ENCODE measurements around the gene PNPLA2.

Gene PNPLA2

DNA sequence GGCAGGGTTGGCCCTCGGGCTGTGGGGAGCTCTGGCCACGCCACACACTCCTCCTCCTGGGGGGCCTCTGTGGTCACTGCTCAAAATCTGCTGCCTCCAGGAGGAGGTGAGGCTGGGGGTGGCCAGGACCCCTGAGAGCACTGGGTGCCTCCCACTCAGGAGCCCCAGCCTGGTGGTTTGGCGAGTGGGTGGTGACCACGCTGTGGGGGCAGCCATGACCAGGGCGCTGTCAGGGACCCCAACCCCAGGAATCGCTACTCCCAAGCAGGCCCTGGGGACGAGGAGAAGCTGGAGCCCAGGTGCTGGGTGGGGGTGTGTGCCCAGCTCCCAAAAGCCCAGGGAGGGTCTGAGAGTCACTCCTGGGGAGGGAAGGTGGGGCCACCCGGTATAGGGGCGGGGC lies 54.1 kb downstream of the PNPLA2 start:
- Histone ChIP-seq H3K36me3 (ENCODE audit: insufficient read depth, low read length) (peaks cover under 1% of the 10 kb centered on the region; the same call in 1 of the 2 replicates), H3K9ac (ENCODE audit: low read length) (no peak overlapping the region), H3K79me2 (ENCODE audit: insufficient read depth, low read length) (no peaks in the 10 kb centered on the region), H3K4me2 (ENCODE audit: low read length) (no peak overlapping the region), H3F3A (ENCODE audit: insufficient read depth, low read length) (no peaks in the 10 kb centered on the region), H3K9me3 (ENCODE audit: low read length) (no peaks in the 10 kb centered on the region), H3K9me2 (ENCODE audit: low read depth, low read length) (no peaks in the 10 kb centered on the region), H2AFZ (ENCODE audit: low read length) (no peak overlapping the region), H3K27me3 (ENCODE audit: insufficient read depth, low read length) (no peaks in the 10 kb centered on the region; the same call in 1 of the 2 replicates), H3K27ac (ENCODE audit: low read depth, low read length, poor library complexity, severe bottlenecking) (no peak overlapping the region), H4K20me1 (ENCODE audit: insufficient read depth, low read length) (no peaks in the 10 kb centered on the region), H3K4me3 (ENCODE audit: low read depth, low read length, poor library complexity, severe bottlenecking) (no peak overlapping the region), H3K4me1 (ENCODE audit: insufficient read depth, low read length, severe bottlenecking) (no peaks in the 10 kb centered on the region)
- TF ChIP-seq, protein P1, sequence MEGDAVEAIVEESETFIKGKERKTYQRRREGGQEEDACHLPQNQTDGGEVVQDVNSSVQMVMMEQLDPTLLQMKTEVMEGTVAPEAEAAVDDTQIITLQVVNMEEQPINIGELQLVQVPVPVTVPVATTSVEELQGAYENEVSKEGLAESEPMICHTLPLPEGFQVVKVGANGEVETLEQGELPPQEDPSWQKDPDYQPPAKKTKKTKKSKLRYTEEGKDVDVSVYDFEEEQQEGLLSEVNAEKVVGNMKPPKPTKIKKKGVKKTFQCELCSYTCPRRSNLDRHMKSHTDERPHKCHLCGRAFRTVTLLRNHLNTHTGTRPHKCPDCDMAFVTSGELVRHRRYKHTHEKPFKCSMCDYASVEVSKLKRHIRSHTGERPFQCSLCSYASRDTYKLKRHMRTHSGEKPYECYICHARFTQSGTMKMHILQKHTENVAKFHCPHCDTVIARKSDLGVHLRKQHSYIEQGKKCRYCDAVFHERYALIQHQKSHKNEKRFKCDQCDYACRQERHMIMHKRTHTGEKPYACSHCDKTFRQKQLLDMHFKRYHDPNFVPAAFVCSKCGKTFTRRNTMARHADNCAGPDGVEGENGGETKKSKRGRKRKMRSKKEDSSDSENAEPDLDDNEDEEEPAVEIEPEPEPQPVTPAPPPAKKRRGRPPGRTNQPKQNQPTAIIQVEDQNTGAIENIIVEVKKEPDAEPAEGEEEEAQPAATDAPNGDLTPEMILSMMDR (IDR thresholded peaks at IDR 0.05; ENCODE audit: low read length): no peak

DNA sequence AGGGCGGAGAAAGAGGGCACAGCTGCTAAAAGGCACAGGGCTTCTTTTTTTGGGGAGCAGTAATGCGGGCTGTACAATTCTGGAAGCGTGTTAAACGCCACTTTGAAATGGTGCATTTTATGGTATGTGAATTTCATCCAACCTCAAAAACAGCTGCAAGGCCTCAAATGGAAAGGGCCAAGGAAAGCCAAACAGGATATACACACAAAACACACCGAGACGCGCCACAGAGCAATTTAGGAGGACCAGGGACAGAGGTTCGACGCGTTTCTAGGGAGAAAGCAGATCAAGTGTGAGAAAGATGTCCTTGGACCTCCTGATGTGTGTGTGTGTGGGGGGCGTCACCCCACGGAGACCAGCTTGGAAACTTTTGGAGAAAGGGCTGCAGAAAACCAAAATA lies 55.0 kb downstream of the PNPLA2 start:
- Histone ChIP-seq H3K4me1 (ENCODE audit: insufficient read depth, low read length, severe bottlenecking) (no peaks in the 10 kb centered on the region), H3K36me3 (ENCODE audit: insufficient read depth, low read length) (peaks cover 4% of the 10 kb centered on the region; the same call in 1 of the 2 replicates), H4K20me1 (ENCODE audit: insufficient read depth, low read length) (no peaks in the 10 kb centered on the region), H3K27me3 (ENCODE audit: insufficient read depth, low read length) (no peaks in the 10 kb centered on the region; the same call in 1 of the 2 replicates), H3K9me2 (ENCODE audit: low read depth, low read length) (no peaks in the 10 kb centered on the region), H3K9ac (ENCODE audit: low read length) (no peak overlapping the region), H3F3A (ENCODE audit: insufficient read depth, low read length) (no peaks in the 10 kb centered on the region), H3K27ac (ENCODE audit: low read depth, low read length, poor library complexity, severe bottlenecking) (no peak overlapping the region), H3K4me3 (ENCODE audit: low read depth, low read length, poor library complexity, severe bottlenecking) (no peak overlapping the region), H3K9me3 (ENCODE audit: low read length) (no peaks in the 10 kb centered on the region), H3K4me2 (ENCODE audit: low read length) (no peak overlapping the region), H2AFZ (ENCODE audit: low read length) (no peak overlapping the region), H3K79me2 (ENCODE audit: insufficient read depth, low read length) (no peaks in the 10 kb centered on the region)
- TF ChIP-seq, protein P1 (IDR thresholded peaks at IDR 0.05; ENCODE audit: low read length): no peak
- no peak for TF ChIP-seq EZH2 (IDR thresholded peaks at IDR 0.05; ENCODE audit: borderline replicate concordance, low read length)
